GM13977 (cell line): ENCODE measurements around the gene AGAP2.

Experiments
- DNase-seq: peaks from one replicate; pipeline ENCODE4 v3.0.0; 2012; ENCODE audit warnings: low spot score
- in situ Hi-C: fragments of 300-500 bp; cut with MboI; formaldehyde crosslinking; loops from one replicate; pipeline ENCODE4 v1.12.0; 2022; ENCODE audit warnings: low sequenced_read_pairs, low pct_unique_long_range_greater_than_20kb, mixed read lengths, inconsistent platforms; ENCODE audit not compliant: unreplicated experiment
- TF ChIP-seq, protein P1 (sequence below): IDR thresholded peaks from 2 replicates; pipeline ENCODE4 v1.5.1; 2012; ENCODE audit warnings: mild to moderate bottlenecking, control low read depth; ENCODE audit not compliant: insufficient read depth; ENCODE audit errors: extremely low read depth, missing control alignments

AGAP2 gene

DNA sequence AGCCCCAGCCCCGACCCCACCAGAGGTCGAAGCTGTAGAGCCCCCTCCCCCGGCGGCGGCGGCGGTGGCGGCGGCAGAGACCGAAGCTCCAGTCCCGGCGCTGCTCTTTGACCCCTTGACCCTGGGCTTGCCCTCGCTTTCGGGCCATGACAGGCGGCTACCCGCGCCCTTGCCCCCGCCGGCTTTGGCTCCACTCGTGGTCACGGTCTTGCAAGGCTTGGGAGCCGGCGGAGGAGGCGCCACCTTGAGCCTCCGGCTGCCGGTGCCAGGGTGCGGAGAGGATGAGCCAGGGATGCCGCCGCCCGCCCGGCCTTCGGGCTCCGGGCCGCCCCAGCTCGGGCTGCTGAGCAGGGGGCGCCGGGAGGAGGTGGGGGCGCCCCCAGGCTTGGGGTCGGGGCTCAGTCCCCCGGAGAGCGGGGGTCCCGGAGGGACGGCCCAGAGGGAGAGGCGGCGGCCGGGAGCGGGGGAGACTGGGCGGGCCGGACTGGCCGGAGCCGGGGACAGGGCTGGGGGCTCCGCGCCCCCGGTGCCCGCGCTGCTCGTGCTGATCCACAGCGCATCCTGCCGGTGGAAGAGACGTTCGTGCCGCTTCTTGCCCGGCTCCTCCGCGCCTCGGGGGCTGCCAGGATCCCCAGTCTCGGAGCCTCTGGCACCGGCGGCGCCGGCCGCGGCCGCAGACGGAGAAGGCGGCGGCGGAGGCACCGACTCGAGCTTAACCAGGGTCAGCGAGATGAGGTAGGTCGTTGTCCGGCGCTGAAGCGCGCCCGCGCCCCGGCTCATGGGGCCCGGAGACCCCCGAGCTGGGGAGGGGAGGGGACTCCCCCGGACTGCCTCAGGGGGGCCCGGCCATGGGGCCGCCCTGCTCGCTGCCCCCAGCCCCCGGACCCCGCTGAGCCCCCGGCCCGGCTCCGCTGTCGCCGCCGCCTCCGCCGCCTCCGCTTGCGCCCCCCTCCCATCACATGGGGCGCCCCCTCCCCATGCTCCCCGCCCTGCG is 778 bp downstream of the AGAP2 start:
- TF ChIP-seq, protein P1, sequence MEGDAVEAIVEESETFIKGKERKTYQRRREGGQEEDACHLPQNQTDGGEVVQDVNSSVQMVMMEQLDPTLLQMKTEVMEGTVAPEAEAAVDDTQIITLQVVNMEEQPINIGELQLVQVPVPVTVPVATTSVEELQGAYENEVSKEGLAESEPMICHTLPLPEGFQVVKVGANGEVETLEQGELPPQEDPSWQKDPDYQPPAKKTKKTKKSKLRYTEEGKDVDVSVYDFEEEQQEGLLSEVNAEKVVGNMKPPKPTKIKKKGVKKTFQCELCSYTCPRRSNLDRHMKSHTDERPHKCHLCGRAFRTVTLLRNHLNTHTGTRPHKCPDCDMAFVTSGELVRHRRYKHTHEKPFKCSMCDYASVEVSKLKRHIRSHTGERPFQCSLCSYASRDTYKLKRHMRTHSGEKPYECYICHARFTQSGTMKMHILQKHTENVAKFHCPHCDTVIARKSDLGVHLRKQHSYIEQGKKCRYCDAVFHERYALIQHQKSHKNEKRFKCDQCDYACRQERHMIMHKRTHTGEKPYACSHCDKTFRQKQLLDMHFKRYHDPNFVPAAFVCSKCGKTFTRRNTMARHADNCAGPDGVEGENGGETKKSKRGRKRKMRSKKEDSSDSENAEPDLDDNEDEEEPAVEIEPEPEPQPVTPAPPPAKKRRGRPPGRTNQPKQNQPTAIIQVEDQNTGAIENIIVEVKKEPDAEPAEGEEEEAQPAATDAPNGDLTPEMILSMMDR, result no peak
- in situ Hi-C loops, result no loop called here
- DNase-seq, result no peak

DNA sequence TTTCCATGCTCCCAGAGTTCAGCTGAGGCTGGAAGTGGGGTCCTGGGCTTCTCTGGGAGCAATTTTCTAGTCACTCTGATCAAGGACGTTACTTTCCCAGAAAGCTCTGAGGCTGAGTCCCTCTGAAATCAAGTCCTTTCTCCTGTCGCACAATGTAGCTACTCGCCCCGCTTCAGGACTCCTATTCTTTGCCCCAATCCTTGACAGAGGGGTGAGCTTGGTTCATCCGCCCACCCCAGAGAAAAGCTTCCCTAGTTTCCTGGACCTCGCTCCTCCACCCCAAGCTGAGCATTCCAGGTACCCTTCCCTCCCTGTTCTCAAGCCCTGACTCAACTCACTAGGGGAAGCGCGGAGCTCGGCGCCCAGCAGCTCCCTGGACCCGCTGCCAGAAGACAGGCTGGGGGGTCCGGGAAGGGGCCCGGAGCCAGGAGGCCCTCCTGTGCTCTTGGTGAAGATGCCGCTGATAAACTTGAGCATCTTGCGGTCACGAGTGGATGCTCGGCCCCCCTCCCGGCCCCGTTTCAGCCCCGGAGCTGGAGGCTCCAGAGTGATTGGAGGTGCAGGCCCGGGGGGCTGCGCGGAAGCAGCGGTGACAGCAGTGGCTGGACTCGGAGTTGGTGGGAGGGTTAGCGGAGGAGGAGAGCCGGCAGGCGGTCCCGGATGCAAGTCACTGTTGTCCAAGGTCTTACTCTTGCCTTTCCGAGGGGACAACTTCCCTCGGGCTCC is 1.6 kb downstream of the AGAP2 start:
- no peak for DNase-seq
- in situ Hi-C loops, result no loop called here
- TF ChIP-seq, protein P1, result no peak

DNA sequence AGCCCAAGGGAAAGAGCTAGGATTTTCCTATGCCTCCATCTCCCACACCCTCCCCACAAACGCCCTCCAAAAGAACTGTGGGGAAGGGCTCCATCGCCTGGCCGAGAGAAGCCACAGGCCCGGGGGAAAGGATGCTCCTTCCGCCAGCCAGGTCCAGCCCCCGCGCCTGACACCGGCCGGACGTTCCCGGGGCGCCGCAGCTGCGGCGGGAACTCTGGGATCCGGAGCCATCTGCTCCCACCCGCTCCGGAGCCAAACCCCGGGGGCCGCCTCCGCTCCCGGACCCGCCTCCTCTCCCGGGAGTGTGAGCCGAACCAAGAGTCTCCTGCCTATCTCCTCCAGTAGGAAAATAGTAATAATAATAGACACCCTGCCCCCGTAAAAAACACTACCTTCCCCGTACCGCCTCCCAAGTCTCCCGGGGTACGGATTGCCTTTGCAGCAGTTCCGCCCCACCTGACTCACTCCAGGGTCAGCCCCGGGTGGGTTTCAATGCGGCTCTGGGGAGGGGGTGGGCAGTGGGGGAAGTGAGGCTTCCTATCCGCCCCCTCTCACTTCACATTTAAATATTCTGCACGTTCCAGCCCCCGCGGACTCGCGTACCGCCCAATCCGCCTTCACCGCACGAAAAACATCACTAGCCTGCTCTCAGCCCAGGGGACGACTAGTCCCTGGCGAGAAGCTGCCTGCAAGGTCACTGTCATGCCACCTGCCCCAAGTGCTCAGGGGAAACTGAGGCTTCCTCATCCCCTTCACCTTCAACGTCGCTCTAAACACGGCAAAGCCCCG is 2.4 kb downstream of the AGAP2 start:
- no peak for DNase-seq
- TF ChIP-seq, protein P1, result no peak
- in situ Hi-C loops, result no loop called here

DNA sequence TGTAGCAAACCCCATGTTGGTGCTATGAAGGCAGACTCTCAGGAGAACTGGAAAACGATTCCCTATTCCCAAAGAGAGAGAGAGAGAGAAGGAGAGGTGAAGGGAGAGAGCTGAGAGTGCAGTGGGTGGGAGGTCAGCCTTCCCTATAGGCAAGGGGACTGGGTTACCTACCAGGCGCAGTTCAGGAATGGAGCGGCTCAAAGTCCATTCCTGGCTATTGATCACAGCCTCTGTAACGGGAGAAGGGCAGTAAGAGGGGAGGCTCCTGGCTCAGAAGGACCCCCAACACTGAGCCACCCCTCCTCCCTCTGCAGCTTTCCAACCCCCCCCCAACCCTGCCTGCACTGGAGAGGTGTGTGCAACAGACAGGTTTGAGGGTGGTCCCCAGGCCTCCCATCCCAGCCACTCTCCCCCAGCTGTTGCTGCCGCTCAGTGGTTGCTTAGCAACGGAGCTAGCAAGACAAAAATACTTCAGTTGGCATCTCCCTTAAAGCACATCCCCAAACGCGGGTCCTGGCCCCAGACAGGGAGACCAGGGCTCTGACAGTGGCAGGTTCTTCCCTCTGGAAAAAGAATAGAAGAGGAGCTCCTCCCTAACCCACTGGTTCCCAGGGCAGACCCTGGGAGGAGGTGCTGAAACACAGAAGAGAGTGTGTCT is 3.2 kb downstream of the AGAP2 start:
- DNase-seq, result no peak
- in situ Hi-C loops, result no loop called here

DNA sequence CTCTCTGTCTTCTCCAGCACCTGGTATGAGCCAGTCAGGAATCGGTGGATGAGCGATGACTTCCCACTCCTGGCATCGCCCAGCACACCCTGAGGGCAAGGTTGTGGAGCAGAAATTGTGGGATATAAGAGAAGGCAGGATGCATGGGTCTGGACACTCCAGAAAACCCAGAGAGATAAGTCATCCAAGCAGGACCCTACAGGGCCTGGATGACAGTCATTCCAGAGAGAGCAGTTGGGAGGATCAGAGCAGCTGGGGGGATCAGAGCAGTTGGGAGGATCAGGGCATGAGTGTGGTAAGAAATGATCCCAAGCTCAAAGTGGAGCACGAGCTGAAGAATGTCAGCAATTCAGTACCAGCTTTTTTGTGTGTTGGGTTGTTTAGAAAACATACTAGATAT is 4.0 kb downstream of the AGAP2 start:
- no peak for DNase-seq
- in situ Hi-C loops, result no loop called here
- TF ChIP-seq, protein P1, result no peak

More for the DNA sequence above, 3.2 kb downstream of the AGAP2 start:
- TF ChIP-seq, protein P1, result no peak
